Osteoblast (primary cell): ENCODE results near the gene IPO4. TPM values are rescaled to one million over a fixed set of nuclear protein-coding genes. Genes with fewer than 3 reads are reported as not detected.

Experiments used
- DNase-seq: peaks from one replicate; pipeline ENCODE4 v3.0.0; 2011; ENCODE audit warnings: low spot score, mixed read lengths; ENCODE audit not compliant: insufficient read length; ENCODE audit errors: missing footprints
- H2AFZ ChIP-seq: 2 replicates; pipeline ENCODE4 v1.6.0; 2011; ENCODE audit warnings: mild to moderate bottlenecking, low read length
- H3K27ac ChIP-seq: 2 replicates; pipeline ENCODE4 v1.5.1; 2011; ENCODE audit warnings: mild to moderate bottlenecking, low read depth, low read length, moderate library complexity
- H3K27me3 ChIP-seq: 2 replicates; pipeline ENCODE4 v1.6.0; 2012; ENCODE audit warnings: mild to moderate bottlenecking, control low read depth, inconsistent platforms, low read length, moderate library complexity; ENCODE audit not compliant: insufficient read depth
- H3K36me3 ChIP-seq: 2 replicates; pipeline ENCODE4 v1.5.1; 2011; ENCODE audit warnings: mild to moderate bottlenecking, low read length, control low read depth, moderate library complexity; ENCODE audit not compliant: insufficient read depth
- H3K4me1 ChIP-seq: 2 replicates; pipeline ENCODE4 v1.5.1; 2011; ENCODE audit warnings: mild to moderate bottlenecking, low read length, control low read depth, moderate library complexity; ENCODE audit not compliant: insufficient read depth
- H3K4me2 ChIP-seq: 2 replicates; pipeline ENCODE4 v1.6.0; 2011; ENCODE audit warnings: mild to moderate bottlenecking, low read length; ENCODE audit not compliant: insufficient read depth
- H3K4me3 ChIP-seq: fragments of 200-600 bp; sonication (generic); 3 replicates; pipeline ENCODE4 v1.5.1; 2012; ENCODE audit warnings: mild to moderate bottlenecking, low read length, inconsistent platforms; ENCODE audit not compliant: insufficient read depth
- H3K79me2 ChIP-seq: 2 replicates; pipeline ENCODE4 v1.6.0; 2012; ENCODE audit warnings: mild to moderate bottlenecking, low read length, control low read depth, inconsistent platforms; ENCODE audit not compliant: insufficient read depth
- H3K9me3 ChIP-seq: 2 replicates; pipeline ENCODE4 v1.5.1; 2011; ENCODE audit warnings: low read depth, low read length, control low read depth
- H4K20me1 ChIP-seq: 2 replicates; pipeline ENCODE4 v1.6.0; 2012; ENCODE audit warnings: mild to moderate bottlenecking, low read length, control low read depth; ENCODE audit not compliant: insufficient read depth
- total RNA-seq: library from RNA; depleted of rRNA; stranded (reverse); fragments of >200 nt; gene quantifications from 2 replicates; pipeline ENCODE4 v1.2.3, GENCODE V29; 2012
- TF ChIP-seq, protein P1 (sequence below): IDR thresholded peaks from 2 replicates; pipeline ENCODE4 v1.5.1; 2011; ENCODE audit warnings: mild to moderate bottlenecking, low read depth, low read length, moderate library complexity; ENCODE audit errors: extremely low read depth

IPO4 gene
- total RNA-seq, 1 donor = 47.0 TPM

DNA sequence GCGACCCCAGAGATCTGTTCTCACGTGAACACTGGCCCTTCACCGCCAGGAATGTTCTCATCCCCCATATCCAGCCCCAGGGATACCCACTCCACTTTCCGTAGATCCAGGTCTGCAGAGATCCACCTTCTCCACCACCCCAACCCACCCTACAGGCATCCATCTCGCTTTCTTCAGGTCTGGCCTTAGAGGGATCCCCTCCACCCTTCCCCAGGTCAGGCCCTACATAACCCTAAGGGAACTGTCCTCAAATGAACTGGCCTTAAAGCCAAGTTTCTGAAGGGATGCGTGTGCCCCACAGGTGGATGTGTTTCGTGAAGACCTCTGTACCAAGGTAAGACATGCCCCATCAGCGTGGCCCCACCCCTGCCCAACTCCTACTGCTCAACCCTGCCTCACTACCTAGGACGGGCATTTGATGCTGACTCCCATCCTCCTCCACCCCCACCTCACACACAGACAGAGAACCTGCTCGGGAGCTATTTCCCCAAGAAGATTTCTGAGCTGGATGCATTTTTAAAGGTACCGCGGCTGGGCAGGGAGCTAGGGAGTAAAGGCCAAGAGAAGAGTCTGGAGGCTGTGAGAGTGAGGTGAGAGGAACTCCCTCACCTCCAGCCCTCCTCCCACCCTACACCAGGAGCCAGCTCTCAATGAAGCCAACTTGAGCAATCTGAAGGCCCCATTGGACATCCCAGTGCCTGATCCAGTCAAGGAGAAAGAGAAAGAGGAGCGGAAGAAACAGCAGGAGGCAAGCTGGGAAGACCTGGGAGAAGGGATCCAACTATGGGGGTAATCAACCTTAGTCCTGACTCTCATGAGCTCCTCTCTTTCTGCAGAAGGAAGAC, 51.7 kb downstream of the IPO4 start:
- peaks cover 8% of the 10 kb centered on the region for H4K20me1 ChIP-seq
- no peaks in the 10 kb centered on the region for H3K27me3 ChIP-seq
- H3K9me3 ChIP-seq = no peaks in the 10 kb centered on the region
- H3K36me3 ChIP-seq = peaks cover 26% of the 10 kb centered on the region
- H3K4me1 ChIP-seq = peaks cover 14% of the 10 kb centered on the region
- H3K79me2 ChIP-seq = peaks cover 49% of the 10 kb centered on the region
- H3K4me3 ChIP-seq = peak overlapping the region; percentile 97
- no peak for DNase-seq
- peak overlapping the region; percentile 69 for H3K27ac ChIP-seq
- peak overlapping the region; percentile 42 for H2AFZ ChIP-seq
- TF ChIP-seq, protein P1, sequence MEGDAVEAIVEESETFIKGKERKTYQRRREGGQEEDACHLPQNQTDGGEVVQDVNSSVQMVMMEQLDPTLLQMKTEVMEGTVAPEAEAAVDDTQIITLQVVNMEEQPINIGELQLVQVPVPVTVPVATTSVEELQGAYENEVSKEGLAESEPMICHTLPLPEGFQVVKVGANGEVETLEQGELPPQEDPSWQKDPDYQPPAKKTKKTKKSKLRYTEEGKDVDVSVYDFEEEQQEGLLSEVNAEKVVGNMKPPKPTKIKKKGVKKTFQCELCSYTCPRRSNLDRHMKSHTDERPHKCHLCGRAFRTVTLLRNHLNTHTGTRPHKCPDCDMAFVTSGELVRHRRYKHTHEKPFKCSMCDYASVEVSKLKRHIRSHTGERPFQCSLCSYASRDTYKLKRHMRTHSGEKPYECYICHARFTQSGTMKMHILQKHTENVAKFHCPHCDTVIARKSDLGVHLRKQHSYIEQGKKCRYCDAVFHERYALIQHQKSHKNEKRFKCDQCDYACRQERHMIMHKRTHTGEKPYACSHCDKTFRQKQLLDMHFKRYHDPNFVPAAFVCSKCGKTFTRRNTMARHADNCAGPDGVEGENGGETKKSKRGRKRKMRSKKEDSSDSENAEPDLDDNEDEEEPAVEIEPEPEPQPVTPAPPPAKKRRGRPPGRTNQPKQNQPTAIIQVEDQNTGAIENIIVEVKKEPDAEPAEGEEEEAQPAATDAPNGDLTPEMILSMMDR = no peak
- peak overlapping the region; percentile 97 for H3K4me2 ChIP-seq

- Histone ChIP-seq H3K36me3 (peaks cover 26% of the 10 kb centered on the region), H3K27me3 (no peaks in the 10 kb centered on the region), H3K79me2 (peaks cover 49% of the 10 kb centered on the region), H4K20me1 (peaks cover 7% of the 10 kb centered on the region), H3K9me3 (no peaks in the 10 kb centered on the region), H3K27ac (peak within 1 kb of the TSS; percentile 69), H3K4me2 (peak within 1 kb of the TSS; percentile 97), H3K4me1 (peaks cover 12% of the 10 kb centered on the region), H3K4me3 (peak within 1 kb of the TSS; percentile 97), H2AFZ (peak within 1 kb of the TSS; percentile 98)
- peak; percentile 99 for DNase-seq
- TF ChIP-seq, protein P1 = no peak
These were observed 52.6 kb downstream of the IPO4 start, which contains the start of gene PSME1 for GRCh38 chr14:24135834-24136683. Gene PSME1 (plus strand): TSS chr14:24136194. CDS start chr14:24136263, 69 bp downstream.

- TF ChIP-seq, protein P1 = no peak
- H3K9me3 ChIP-seq = no peaks in the 10 kb centered on the region
These were observed 53.1 kb downstream of the IPO4 start for GRCh38 chr14:24135584-24135833.

DNA sequence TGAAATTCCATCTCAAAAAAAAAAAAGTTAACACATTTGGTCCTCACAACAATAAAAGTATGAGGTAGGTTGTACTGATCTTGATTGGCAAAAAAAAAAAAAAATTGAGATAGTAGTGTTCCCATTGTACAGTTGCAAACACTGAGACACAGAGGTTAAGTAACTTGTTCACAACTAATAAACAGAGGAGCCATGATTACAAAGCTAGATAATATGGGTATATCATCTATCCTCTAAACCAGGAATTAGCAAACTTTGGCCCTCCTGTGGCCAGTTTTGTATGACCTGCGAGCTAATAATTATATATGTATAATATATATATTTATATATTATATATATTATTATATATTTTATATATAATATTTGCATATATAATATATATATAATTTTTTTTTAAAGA, 54.9 kb downstream of the IPO4 start:
- Histone ChIP-seq H2AFZ (no peak overlapping the region), H3K9me3 (no peaks in the 10 kb centered on the region), H3K36me3 (peaks cover 16% of the 10 kb centered on the region), H3K79me2 (peaks cover 28% of the 10 kb centered on the region), H3K27ac (no peak overlapping the region), H3K4me1 (peaks cover 12% of the 10 kb centered on the region), H4K20me1 (peaks cover 3% of the 10 kb centered on the region), H3K27me3 (no peaks in the 10 kb centered on the region), H3K4me3 (no peak overlapping the region), H3K4me2 (no peak overlapping the region)
- TF ChIP-seq, protein P1 = no peak
- DNase-seq = peak; percentile 34

More at GRCh38 chr14:24135584-24135833, 53.1 kb downstream of the IPO4 start:
- peak overlapping the region; percentile 98 for H2AFZ ChIP-seq
- H3K4me3 ChIP-seq = peak overlapping the region; percentile 97
- peaks cover 44% of the 10 kb centered on the region for H3K79me2 ChIP-seq
- no peak for DNase-seq
- H3K4me1 ChIP-seq = peaks cover 12% of the 10 kb centered on the region
- peak overlapping the region; percentile 91 for H3K4me2 ChIP-seq
- no peaks in the 10 kb centered on the region for H3K27me3 ChIP-seq
- peaks cover 26% of the 10 kb centered on the region for H3K36me3 ChIP-seq
- peaks cover 3% of the 10 kb centered on the region for H4K20me1 ChIP-seq
- H3K27ac ChIP-seq = no peak overlapping the region
